ENCODE results near the gene PCSK6.

Gene PCSK6

DNA sequence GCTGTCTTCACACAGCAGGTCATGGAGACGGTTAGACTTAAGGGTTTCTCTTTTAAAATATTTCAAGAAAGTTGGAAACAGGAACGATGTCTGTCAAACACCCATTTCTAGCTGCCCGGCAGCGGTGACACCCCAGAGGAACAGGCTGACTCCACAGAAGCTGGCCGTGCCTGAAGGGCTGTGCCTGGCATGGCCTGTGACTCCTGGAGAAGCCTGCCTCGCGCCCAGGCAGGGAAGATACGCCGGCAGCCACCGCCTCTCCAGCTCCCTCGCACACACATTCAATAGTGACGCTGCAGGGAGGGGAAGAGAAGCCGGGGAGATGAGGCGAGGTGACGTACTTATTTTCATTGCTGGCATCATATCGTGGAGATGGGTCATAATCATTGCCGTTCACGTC lies 59.9 kb downstream of the PCSK6 start:
- Mint-ChIP-seq H3K36me3 (ENCODE audit: low read depth) (no peaks in the 10 kb centered on the region), H3K27me3 (ENCODE audit: low read depth) (peaks cover 31% of the 10 kb centered on the region), H3K27ac (no peak overlapping the region), H3K4me3 (no peak overlapping the region), H3K9me3 (no peaks in the 10 kb centered on the region), H3K4me1 (peaks cover 9% of the 10 kb centered on the region)
- TF ChIP-seq CTCF (IDR thresholded peaks at IDR 0.05; ENCODE audit: unreplicated experiment in 3 of 3) = no peak

DNA sequence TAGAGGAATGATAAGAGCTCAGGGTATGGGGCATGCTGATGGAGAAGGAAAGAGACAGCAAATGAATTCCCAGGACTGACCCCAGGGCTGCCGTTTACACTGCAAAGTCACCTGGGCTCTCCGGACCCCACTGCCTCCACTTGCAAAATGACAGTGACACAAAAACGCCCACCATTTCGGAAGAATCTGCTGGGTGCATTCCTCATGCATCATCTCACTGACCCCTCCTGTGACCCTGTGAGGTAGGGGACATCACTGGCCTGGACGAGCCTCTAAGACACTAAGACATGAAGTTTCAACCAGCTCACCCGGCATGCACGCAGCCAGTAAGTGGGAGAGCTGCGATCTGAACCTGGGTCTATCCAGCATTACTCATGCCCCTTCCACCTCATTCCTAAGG lies 60.3 kb downstream of the PCSK6 start:
- Mint-ChIP-seq H3K27me3 (ENCODE audit: low read depth) (peaks cover 31% of the 10 kb centered on the region), H3K4me1 (peaks cover 9% of the 10 kb centered on the region), H3K36me3 (ENCODE audit: low read depth) (no peaks in the 10 kb centered on the region), H3K4me3 (no peak overlapping the region), H3K27ac (no peak overlapping the region), H3K9me3 (no peaks in the 10 kb centered on the region)
- TF ChIP-seq CTCF (IDR thresholded peaks at IDR 0.05; ENCODE audit: unreplicated experiment in 3 of 3) = no peak

DNA sequence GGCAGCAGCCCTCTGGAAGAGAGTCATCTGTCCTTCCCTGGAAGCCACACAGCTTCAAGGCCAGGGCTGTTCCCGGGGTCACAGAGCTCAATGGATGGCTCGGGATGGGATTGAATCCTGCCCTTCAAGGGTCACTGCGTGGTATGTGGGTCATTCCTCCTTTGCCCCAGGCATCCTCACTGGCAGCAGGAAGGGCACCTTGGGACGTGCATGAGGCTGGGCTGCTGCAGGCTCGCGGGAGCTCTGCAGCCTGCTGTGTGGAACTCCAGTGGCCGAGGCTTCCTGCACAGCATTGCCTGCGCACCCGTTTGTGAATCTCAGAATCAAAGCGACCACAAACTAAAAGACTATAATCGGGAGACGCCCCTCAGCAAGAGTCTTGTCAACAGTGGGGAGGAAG lies 60.7 kb downstream of the PCSK6 start:
- TF ChIP-seq CTCF (IDR thresholded peaks at IDR 0.05; ENCODE audit: unreplicated experiment in 3 of 3) = no peak
- peaks cover 30% of the 10 kb centered on the region for H3K27me3 Mint-ChIP-seq (ENCODE audit: low read depth)
- peaks cover 9% of the 10 kb centered on the region for H3K4me1 Mint-ChIP-seq
- no peaks in the 10 kb centered on the region for H3K9me3 Mint-ChIP-seq
- H3K36me3 Mint-ChIP-seq (ENCODE audit: low read depth) = no peaks in the 10 kb centered on the region
- H3K27ac Mint-ChIP-seq = no peak overlapping the region
- no peak overlapping the region for H3K4me3 Mint-ChIP-seq

GRCh38 chr15:101427606-101428487 lies 61.7 kb downstream of the PCSK6 start:
- Mint-ChIP-seq H3K9me3 (peaks cover 2% of the 10 kb centered on the region), H3K36me3 (ENCODE audit: low read depth) (no peaks in the 10 kb centered on the region), H3K4me3 (no peak overlapping the region), H3K27ac (no peak overlapping the region), H3K27me3 (ENCODE audit: low read depth) (peaks cover 29% of the 10 kb centered on the region), H3K4me1 (peaks cover 9% of the 10 kb centered on the region)
- no peak for TF ChIP-seq CTCF (IDR thresholded peaks at IDR 0.05; ENCODE audit: unreplicated experiment in 3 of 3)

DNA sequence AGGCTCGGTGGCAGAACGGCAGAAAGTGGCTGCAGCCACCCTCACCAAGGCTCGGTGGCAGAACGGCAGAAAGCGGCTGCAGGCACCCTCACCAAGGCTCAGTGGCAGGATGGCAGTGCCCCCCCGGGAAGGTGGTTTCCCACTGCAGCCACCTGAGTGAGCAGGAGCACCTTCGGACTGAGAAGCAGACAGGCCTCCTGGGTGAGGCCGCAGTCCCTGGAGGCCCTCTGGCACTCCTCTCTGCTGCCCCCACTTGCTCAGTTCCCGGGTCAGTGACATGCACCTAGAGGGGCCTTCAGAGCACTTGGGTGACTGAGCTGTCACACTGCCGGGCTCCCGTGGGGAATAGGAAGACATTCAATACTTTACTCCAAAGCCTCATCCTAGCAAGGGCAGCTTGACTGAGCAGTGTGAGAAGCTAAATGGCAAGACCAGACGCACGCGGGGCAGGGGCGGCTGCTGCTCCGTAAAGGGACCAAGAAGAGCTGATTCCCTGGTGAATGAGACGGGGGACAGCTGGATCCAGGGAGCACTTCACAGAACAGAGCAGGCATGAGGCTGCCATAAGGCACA lies 62.7 kb downstream of the PCSK6 start:
- peaks cover 4% of the 10 kb centered on the region for H3K4me1 Mint-ChIP-seq
- H3K4me3 Mint-ChIP-seq = no peak overlapping the region
- H3K36me3 Mint-ChIP-seq (ENCODE audit: low read depth) = no peaks in the 10 kb centered on the region
- peaks cover 3% of the 10 kb centered on the region for H3K9me3 Mint-ChIP-seq
- peaks cover 24% of the 10 kb centered on the region for H3K27me3 Mint-ChIP-seq (ENCODE audit: low read depth)
- TF ChIP-seq CTCF (IDR thresholded peaks at IDR 0.05; ENCODE audit: unreplicated experiment in 3 of 3) = no peak
- H3K27ac Mint-ChIP-seq = no peak overlapping the region

Measured in nephron (organoid).